ENCODE results near the gene GSTO2. TPM values are rescaled to one million over a fixed set of nuclear protein-coding genes. Genes with fewer than 3 reads are reported as not detected.

Gene GSTO2
- total RNA-seq, 3 donors from 2014 or later (not counting 1 experiment from before 2014, with no cell fraction given): 0.75 to 1.4 (median 0.84) TPM

GRCh38 chr10:104251443-104251842 is 17.5 kb upstream of the GSTO2 start:
- intact Hi-C loops (cut with micrococcal nuclease): no loop called here
- peaks cover 4% of the 10 kb centered on the region for H3K27me3 ChIP-seq (ENCODE audit: control insufficient read depth, insufficient read depth, low read length)
- no peak for TF ChIP-seq CTCF (IDR thresholded peaks at IDR 0.05)
- no peaks in the 10 kb centered on the region for H3K9me3 Mint-ChIP-seq
- H3K4me3 ChIP-seq (ENCODE audit: low read length): no peak overlapping the region
- H3K9me3 ChIP-seq (ENCODE audit: control insufficient read depth, insufficient read depth, low read length): no peaks in the 10 kb centered on the region
- no peak overlapping the region for H3K27ac ChIP-seq (ENCODE audit: low read length)
- no peak overlapping the region for H3K27ac Mint-ChIP-seq
- no peak for ATAC-seq
- WGBS (ENCODE audit: insufficient coverage): 91% methylated on average over 4 of the region's 6 CpGs
- DNase-seq: no peak
- H3K27me3 Mint-ChIP-seq (ENCODE audit: low read depth in 2 of 2): peaks cover 15 to 32% of the 10 kb centered on the region in 2 donors
- no peaks in the 10 kb centered on the region for H3K36me3 ChIP-seq (ENCODE audit: control insufficient read depth, insufficient read depth, low read length)
- H3K4me3 Mint-ChIP-seq: no peak overlapping the region
- no peaks in the 10 kb centered on the region for H3K36me3 Mint-ChIP-seq
- H3K4me1 ChIP-seq (ENCODE audit: control insufficient read depth, insufficient read depth, low read length): peaks cover 5% of the 10 kb centered on the region
- H3K4me1 Mint-ChIP-seq: peaks cover 26 to 28% of the 10 kb centered on the region in 2 donors

- peaks cover 15 to 30% of the 10 kb centered on the region in 2 donors for H3K27me3 Mint-ChIP-seq (ENCODE audit: low read depth in 2 of 2)
- no peak for TF ChIP-seq CTCF (IDR thresholded peaks at IDR 0.05)
- H3K4me1 Mint-ChIP-seq: peaks cover 35 to 37% of the 10 kb centered on the region in 2 donors
- H3K4me1 ChIP-seq (ENCODE audit: control insufficient read depth, insufficient read depth, low read length): peaks cover 8% of the 10 kb centered on the region
- intact Hi-C loops (cut with micrococcal nuclease): no loop called here
- H3K9me3 ChIP-seq (ENCODE audit: control insufficient read depth, insufficient read depth, low read length): no peaks in the 10 kb centered on the region
- no peaks in the 10 kb centered on the region for H3K36me3 Mint-ChIP-seq
- DNase-seq (no peak), ATAC-seq (no peak)
- H3K4me3 ChIP-seq (ENCODE audit: low read length): no peak overlapping the region
- no peaks in the 10 kb centered on the region for H3K36me3 ChIP-seq (ENCODE audit: control insufficient read depth, insufficient read depth, low read length)
- H3K27ac ChIP-seq (ENCODE audit: low read length): no peak overlapping the region
- H3K27me3 ChIP-seq (ENCODE audit: control insufficient read depth, insufficient read depth, low read length): peaks cover 4% of the 10 kb centered on the region
- no peak overlapping the region for H3K27ac Mint-ChIP-seq
- H3K9me3 Mint-ChIP-seq: no peaks in the 10 kb centered on the region
- no peak overlapping the region for H3K4me3 Mint-ChIP-seq
Measured at GRCh38 chr10:104252368-104252767, 16.6 kb upstream of the GSTO2 start.

GRCh38 chr10:104253106-104253505 is 15.9 kb upstream of the GSTO2 start:
- H3K9me3 Mint-ChIP-seq: no peaks in the 10 kb centered on the region
- TF ChIP-seq CTCF (IDR thresholded peaks at IDR 0.05): no peak
- peaks cover 40 to 41% of the 10 kb centered on the region in 2 donors for H3K4me1 Mint-ChIP-seq
- Histone ChIP-seq H3K4me3 (ENCODE audit: low read length) (no peak overlapping the region), H3K36me3 (ENCODE audit: control insufficient read depth, insufficient read depth, low read length) (peaks cover 4% of the 10 kb centered on the region), H3K4me1 (ENCODE audit: control insufficient read depth, insufficient read depth, low read length) (peaks cover 11% of the 10 kb centered on the region), H3K27me3 (ENCODE audit: control insufficient read depth, insufficient read depth, low read length) (peaks cover 4% of the 10 kb centered on the region), H3K9me3 (ENCODE audit: control insufficient read depth, insufficient read depth, low read length) (no peaks in the 10 kb centered on the region), H3K27ac (ENCODE audit: low read length) (no peak overlapping the region)
- peaks cover 15 to 25% of the 10 kb centered on the region in 2 donors for H3K27me3 Mint-ChIP-seq (ENCODE audit: low read depth in 2 of 2)
- peak overlapping the region in 1 of 2 donors; percentile 90 for H3K27ac Mint-ChIP-seq
- no peaks in the 10 kb centered on the region for H3K36me3 Mint-ChIP-seq
- ATAC-seq (no peak), DNase-seq (no peak)
- intact Hi-C loops (cut with micrococcal nuclease): no loop called here
- H3K4me3 Mint-ChIP-seq: peak overlapping the region; percentile 97
- 93% methylated on average over 2 of the region's 2 CpGs for WGBS (ENCODE audit: insufficient coverage)

All from natural killer cell (primary cell).